NCI-H345 treated with DMSO at 0.1 percent for 48 hours (cell line): ENCODE results near the gene ADI1.
A peak's percentile ranks its signal among the peaks of the same experiment; 100 is the strongest.

Experiments used
- DNase-seq: peaks from one replicate; lab custom pipeline; 2025; ENCODE audit not compliant: unreplicated experiment; lab: John Stamatoyannopoulos, UW

ADI1 gene

DNA sequence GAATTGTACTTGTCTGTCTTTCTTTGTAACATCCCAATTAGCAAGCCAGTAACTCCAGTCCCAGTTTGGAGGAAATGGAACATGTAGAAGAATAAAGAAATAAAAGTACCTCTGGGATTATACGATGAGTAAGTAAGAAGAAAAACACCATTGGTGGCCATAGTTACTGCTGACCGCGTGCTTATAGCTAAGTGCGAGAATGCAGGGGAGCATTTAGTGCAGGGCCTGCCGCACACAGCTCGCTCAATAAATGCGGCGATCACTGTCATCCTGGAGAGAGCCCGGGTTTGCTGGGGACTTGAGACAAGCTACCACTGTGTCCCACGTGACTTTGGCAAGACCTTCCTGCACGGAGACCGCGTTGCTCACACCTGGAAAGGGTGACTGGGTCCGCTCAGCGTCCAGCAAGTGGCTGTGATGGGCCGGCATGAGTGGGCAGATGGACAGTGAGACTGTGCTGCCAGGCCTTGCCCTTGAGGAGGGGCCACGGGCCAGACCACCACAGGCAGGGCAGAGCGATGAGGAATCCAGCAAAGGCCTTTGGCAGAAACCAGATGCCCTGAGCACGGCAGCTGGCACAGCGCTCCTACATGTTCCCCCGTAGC lies 54.8 kb downstream of the ADI1 start:
- DNase-seq: no peak

DNA sequence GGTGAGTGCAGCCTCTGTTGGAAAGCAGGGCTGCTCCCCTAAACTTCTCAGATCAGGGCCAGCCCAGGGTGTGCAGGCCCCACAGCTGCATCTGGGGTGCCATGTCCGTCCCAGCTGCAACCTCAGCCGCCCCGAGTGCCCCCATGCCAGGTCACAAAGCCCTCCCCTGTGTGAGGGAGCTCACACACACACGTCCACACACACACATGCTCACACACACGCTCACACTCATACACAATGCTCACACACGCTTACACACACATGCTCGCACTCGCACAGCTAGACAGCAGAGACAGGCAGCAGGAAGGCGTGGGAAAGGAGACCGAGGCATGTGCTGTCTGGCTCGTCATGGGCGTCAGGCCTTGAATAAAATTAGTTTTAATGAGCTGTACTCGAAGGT lies 55.4 kb downstream of the ADI1 start:
- DNase-seq: no peak

DNA sequence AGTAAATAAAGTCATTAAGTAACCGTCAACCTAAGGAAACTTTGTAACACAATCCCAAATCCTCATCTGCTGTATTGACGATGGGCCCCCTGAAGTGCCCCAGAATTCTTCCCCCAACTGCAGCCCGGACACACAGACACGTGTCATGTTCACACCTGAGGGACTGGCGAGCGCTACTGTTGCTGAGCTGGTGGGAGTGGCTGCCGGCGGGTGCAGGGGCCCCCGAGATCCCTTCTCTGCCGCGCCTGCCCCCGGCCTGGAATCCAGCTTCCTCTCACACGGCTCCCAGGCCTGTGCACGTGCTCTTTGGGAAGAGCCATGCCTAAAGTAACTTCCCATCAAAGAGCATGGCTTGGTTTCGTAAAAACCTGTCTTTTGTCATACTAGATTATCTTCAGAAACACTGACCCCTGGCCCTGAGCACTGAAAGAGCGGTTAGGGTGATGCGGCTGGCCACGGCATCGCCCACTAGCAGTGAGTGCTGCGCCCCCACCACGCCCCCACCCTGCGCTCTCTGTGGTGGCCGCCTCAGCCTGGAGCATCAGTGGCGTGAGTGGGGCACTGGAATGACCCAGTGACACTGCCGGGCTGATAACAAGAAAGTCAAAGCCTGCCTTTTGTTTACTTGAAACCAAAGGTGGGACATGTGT lies 56.0 kb downstream of the ADI1 start:
- DNase-seq: no peak

DNA sequence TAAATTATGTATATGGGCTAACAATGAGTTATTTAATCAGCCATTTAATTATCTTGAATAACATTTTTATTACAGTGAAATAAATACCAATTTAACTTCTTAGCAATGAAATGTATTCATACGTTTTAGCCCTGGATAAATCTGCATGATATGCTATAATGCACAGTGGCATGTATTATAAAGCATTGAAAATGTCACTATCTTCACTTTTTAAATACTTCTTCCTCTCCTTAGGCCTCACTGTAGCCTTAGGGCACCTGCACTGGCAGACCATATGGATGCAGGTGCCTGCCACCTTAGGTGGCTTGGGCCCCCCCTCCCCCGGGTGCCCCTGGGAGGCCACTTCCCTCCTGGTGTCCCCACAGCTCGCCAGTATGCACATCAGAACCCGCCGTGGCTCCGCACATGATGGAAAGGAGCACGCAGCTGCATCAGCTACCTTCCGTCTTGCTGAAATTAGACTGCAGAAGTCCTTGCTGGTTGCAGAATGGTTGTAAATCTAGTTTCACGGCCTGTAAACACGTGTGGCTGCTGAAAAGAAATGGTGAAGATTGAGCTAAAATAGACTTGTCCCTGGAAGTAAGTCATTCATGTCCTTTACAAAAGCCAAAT lies 56.7 kb downstream of the ADI1 start:
- DNase-seq: no peak

DNA sequence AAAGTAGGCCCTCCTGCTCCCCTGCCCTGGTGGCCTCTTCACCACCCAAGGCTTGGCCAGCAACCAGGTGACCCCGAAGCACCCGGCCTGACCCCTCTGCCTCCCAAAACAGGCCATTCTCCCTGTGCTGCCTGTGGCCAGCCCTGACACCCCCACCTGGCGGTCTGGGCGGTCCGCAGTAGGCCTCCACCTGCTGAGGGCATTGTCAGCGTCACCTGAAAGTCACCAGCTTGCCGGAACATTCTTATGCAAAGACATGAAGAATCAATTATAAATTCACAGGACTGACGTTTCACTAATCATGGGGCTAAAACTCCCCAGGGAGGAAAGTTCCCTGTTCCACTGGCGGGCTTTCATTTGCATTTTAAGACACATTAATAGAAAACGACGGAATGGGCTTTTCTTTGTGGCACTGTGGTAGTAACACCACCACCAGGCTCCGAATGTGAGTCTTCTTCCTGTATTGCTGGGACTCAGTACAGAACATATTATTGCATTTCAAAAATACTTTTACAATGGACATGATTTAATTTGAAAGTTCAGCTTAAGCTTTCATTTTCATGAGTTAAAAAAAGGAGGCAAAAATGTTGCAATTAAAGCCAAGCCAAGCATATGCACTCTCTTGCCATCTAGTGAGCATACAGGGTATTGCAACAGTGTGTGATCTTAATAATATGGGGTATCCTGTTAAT lies 57.4 kb downstream of the ADI1 start:
- DNase-seq: no peak

DNA sequence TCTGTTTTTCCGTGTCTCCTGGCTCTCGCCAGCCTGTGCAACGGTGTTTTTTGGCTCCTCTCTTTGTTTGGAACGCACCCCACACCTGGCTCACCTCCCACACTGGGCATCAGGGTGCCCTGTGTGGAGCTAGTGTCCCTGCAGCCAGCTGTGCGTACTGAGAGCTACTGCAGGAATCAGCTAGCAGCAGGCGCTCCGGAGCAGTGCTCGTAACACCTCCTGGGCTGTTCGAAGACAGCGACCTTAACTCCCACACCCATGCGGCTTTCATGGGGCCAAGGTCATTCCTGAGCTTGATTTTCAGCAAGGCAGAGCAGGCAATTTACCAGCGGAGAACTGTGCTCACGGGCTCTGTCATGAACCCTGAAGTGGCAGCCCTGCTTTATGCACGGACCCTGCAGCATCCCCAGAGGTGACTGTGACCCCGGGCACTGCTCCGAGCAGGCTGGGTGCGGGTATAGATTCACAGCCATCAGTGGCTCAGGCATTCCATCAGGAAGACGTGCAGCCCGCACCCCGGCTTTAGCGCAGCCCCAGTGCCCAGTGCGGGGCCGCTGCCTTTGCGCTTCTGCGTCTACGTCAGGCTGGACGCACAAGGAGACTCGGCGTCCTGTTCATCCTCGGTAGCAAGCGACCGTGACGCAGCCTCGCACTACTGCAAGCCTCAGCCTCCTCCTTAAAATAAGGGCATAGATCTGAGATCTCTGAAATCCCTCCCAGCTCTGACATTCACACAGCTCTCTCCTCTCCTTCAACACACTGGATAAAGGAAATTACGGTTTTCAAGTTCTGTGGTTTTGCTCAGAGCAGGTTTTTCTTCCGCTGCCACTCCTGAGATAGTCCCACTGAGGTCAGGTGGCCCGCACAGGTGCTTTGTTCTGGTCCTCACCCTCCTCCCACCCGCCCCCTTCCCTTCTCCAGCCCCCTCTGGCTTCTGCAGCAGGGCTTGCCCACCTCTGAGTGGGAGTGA lies 58.2 kb downstream of the ADI1 start:
- DNase-seq: no peak

DNA sequence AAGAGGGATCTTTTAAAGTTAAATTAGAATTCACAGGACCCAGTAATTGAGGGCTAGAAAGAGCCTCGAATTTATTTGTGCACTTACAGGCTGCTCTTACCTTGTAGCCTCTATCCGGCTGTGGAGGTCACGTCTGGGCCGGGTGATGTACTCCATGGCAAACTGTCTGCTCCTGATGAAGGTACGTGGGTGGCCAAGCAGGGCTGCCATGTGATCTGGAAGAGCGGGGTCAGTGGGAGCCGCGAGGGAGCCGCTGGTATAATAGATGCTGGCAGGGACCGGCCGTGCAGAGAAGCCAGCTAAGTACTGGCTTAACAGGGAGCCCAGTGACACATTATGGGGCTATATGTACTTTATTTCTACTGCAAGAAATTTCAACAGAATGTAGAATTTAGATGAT lies 59.2 kb downstream of the ADI1 start:
- DNase-seq: no peak

DNA sequence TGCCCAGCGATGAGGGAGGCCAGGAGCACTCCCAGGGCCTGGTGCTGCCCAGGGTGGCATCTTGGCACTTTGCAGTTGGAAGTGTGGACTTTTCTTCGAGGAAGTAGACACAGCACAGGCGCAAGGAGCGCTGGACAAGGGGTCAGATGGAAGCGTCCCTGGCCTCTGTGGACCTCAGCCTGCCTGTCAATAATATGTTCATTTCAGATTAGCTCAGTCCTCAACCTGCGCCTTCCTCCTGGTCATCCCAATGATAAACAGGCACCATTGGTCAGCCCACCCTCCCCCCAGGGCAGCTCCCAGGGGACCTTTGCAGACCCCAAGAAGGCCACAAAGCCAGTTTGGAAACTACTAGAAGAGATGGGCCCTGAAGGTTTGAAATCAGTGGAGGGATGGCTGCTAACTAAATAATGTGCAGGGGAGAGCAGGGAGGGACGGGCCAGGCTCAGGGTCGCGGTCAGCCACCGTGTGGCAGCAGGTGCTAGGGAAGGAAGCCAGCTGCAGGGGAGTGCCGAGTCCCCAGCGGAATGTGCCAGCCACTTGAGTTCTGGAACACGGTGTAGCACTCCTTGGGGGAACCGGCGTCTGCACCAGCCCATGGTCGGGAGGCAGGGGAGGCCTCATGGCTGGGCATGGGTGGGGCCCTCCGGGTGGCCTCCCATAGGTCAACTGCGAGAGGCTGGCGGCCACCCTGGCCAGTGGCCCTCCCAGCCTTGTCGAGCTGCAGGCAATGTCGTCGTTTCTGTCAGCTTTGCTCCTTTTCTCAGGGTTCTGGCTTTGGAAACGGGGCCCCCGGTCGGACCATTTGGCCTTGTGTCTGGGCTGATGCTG lies 59.9 kb downstream of the ADI1 start:
- DNase-seq: no peak

DNA sequence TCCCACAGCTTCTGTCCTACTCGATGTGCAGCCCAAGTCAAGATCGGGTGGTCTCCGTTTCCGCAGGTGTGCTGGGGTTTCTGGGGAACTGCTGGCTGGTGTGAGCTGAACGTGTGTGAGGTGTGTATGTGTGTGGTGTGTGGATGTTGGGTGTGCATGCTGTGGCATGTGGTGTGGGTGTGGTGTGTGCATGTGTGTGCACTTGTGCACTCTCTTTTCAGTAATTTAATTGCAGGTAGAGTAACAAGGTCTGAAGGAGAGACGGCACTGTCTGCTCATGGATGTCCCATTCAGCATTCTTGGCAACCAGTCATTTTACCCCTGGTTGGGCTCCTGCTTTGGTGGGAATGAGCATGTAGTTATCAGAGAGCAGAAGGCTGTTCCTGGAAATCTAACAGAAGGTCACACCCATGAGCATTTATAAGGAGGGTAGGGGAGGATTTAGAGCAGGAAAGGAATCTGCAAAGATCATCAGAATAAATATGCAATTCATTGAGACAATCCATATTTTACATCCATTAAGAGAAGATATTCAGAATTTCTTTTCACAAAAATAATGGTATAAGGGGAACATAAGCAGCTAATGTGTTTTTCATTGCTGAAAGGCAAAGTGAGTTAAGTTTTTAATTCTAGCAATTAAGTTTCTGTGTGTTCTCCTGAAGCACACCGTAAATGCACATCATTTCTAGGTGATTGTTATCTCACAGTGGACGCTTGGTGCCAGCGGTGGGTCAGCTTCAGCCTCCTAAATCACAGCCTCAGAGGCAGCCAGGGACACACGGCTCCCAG lies 60.7 kb downstream of the ADI1 start:
- no peak for DNase-seq

DNA sequence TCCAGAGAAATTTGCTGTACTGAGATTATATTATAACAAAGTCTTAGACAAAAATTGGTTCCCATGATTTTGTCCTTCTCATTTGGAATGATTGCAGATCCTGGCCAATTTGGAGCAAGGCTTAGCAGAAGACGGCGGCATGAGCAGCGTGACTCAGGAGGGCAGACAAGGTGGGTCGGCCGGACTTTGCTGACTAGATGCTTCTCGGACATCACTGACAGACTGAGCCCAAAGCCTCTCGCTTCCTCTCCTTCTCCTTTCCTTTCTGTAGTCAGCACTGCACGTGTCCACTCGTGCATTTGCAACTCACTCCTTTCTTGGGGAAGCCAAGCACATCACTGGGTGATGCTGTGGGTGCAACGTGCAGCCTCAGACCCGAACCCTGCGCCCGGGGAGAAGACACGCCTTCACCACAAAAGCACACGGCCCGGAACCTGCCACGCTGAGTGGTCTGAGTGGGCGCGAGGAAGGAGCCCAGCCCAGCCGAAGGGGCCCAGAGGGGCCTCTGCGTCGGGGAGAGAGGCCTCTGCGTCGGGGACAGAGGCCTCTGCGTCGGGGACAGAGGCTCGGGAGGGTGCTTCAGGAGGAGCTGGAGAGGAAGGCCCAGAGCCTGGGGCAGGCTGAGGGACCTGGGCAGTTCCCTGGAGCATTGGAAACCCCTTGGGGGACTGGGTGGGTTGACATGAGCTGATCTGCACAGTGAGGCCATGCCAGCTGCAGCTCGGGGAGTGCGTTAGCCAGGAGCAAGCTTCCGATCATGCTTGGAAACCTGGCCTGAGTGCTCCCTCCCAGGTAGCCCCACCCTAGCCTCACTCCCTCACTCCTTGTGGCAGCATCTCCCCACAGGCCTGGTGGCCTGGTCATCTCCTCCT lies 61.6 kb downstream of the ADI1 start:
- DNase-seq: no peak

DNA sequence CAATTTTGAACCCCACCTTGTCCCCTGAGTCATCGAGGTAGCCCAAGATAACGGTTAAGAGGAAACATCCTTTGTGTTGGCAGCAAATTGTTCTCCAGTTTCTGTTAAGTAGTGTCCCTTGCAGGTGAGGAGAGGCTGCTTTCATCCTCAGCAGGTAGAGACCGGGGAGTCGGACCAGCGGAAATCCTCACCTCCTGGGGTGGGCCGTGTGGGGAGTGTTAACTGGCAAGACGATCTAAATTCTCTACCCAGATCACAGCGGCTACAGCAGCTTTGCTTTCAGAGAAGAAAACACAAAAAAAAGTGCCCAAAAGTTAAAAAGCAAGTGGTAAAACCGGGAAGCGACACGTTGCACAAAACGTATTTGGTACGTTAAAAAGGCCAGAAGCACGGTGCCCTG lies 63.2 kb downstream of the ADI1 start:
- no peak for DNase-seq

DNA sequence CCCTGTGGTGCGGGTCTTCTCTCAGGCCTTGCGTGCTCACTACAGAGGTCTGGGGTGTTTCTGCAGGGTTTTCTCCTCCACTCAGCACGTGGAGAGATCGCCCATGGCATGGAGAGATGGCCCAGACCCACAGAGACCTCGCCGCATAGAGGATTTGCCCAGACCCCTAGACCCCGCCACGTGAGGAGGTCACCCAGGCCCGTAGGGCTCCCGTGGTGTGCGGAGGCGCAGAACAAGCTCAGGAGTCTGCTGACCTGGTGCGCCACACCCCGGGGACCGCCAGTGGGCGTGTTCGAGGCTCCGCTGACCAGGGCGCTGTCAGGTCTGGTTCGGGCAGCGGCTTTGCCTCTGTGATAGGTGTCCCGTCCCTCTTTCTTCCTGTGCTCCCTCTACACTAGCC lies 64.5 kb downstream of the ADI1 start:
- no peak for DNase-seq

DNA sequence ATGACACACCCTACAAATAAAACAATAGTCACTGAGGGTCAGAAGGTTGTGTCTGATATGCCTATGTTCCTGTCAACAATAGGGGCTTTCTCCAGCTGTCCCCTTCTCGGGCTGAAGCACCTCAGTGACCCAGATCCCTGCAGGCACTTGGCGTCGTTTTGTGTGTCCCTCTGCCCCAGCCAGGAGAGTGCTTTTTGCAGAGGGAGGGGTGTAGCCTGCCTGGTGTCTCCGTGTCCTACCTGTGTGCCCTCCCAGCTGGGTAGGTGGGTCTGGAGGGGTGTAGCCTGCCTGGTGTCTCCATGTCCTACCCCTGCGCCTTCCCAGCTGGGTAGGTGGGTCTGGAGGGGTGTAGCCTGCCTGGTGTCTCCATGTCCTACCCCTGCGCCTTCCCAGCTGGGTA lies 65.3 kb downstream of the ADI1 start:
- DNase-seq: peak; percentile 38

DNA sequence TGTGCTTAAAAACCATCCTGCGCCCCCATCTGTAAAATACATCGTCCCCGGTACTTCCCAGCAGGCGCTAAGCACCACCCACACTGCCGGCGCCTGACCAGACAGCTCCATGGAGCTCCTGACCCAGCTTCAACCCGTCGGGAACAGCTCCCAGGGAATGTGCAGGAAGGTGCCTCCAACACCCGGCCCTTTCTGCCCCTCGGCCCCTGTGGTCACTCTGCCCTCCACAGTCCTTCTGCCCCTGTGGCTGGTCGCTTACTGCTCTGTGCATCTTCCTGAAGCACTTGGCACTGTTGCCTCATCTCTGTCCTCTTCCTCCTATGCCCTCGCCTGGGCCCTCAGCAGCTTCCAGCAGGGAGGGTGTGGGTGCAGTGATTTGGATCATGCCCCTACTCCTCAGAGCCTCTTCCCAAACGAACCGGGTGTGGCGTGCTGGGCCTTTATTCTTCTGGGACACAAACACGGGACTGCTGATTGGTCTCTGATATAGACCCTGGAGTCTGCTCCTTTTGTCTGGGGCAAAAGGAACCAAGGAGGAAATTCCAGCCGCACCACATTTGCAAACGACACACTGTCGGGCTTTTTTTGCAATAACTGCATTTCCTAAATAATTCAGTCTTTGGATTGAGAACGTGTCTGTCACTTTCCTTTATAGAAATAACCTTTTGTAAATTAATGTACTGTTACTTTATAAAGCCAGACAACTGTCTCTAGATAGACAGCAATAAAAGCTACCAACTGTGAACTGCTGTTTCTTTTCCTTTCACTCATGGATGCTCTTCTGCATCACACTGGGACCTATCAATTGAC lies 65.9 kb downstream of the ADI1 start:
- DNase-seq: no peak

DNA sequence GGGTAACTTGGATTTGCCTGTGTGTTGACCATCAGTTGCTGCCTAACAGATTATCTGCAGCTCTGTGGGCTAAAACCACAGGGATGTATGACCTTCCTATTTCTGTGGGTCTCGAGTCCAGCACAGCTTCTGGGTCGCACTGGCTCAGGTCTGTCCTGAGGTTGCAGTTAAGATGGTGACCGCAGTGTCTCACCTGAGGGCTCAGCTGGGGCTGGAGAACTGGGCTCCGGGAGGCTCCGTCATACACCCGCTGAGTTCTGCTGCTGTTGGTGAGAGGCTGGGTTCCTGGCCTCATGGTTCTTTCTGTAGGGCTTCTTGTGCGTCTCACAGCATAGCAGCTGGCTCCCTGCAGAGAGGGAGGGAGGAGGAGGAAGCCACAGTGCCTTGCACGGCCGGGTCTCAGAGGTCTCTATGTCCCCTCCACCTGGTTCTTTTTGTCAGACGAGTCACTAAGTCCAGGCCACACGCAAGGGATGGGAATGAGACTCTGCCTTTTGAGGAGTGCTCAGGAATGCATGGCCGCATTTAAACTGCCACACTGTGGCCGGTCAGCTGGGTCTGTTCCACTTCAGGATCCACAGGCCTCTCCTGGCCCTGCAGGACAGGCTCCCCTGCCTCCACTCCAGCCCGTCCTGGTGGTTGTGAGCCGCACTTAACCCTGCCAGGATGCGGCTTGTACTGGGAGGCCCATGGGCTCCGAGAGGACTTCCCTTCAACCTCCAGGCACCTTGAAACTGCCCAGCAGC lies 67.2 kb downstream of the ADI1 start:
- no peak for DNase-seq

DNA sequence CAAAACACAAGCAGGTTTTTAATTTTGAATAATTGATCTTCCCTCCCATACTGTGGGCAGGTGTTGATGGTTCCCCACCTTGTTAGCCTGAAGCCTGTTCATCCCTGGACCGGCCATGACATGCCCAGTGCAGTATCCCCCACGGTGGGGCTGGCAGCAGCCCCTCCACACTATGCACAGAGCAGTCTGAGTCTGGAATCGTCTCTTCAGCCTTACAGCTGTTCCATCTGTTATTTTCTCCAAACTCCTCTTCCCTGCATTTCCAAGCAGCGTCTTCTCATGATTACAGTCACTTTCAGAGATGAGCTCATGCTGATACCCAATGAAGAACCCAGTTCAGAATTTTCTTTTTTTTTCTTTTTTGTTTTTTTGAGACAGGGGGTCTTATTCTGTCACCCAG lies 68.2 kb downstream of the ADI1 start:
- no peak for DNase-seq
